ENCODE results near the gene XAGE1A. TPM values are rescaled to one million over a fixed set of nuclear protein-coding genes. Genes with fewer than 3 reads are reported as not detected.
"Not testable (repeated sequence)": the region's sequence is repeated elsewhere in the genome, so short reads cannot be mapped to it uniquely, and the experiment has no call there.

XAGE1A gene, protein sequence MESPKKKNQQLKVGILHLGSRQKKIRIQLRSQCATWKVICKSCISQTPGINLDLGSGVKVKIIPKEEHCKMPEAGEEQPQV
- polyA plus RNA-seq (2012; ENCODE audit: missing spikeins), result 0.70 TPM

DNA sequence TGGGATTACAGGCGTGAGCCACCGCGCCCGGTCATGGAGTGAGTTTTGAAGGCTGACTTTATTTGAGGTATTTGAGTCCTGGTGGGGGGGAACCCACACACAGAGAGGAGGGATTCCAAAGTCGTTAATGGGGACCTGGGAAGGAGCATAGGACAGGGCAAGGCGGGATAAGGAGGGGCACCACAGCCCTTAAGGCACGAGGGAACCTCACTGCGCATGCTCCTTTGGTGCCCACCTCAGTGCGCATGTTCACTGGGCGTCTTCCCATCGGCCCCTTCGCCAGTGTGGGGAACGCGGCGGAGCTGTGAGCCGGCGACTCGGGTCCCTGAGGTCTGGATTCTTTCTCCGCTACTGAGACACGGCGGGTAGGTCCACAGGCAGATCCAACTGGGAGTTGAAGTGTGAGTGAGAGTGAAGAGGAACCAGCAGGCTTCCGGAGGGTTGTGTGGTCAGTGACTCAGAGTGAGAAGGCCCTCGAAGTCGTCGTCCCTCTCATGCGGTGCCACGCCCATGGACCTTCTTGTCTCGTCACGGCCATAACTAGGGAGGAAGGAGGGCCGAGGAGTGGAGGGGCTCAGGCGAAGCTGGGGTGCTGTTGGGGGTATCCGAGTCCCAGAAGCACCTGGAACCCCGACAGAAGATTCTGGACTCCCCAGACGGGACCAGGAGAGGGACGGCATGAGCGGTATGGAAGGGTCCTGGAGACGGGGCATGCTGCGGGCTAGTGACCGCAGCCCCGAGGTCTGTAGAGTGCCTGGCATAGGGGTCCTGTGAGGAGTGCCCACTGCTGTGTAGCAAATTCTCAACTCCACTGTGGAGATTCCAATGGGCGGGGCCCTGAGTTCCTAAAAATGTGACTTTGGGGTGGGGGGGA lies at the start of gene XAGE1A:
XAGE1A (plus strand) TSS at position 264 of the 874 bp plus-strand sequence. CDS start 1,554 bp downstream, outside the sequence.
- FAIRE-seq; DNase-seq (ENCODE audit: insufficient read length): not testable (repeated sequence)

GRCh38 chrX:52452031-52452430 lies 43.6 kb upstream of the XAGE1A start:
- not testable (repeated sequence) for FAIRE-seq

GRCh38 chrX:52471301-52471700 lies 24.3 kb upstream of the XAGE1A start:
- FAIRE-seq; DNase-seq (ENCODE audit: insufficient read length): not testable (repeated sequence)

More at GRCh38 chrX:52452031-52452430, 43.6 kb upstream of the XAGE1A start:
- not testable (repeated sequence) for DNase-seq (ENCODE audit: insufficient read length)

DNA sequence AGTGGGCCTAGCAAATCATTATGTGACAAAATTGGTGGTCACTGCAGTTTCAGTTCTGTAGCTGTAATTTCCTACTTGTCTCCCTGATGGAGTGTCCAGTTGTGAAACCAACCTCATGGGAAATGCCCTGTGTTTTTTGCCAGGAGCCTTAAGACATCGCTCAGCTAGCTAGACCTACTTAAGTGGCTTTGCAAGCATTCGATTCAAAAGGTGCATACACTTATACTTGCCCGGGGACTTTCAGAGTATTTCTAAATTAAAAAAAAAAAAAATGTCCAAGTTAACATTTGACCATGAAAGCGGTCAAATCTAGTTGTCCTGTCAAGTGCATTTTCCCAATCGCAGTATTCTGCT lies 788 bp downstream of the XAGE1A start:
- FAIRE-seq; DNase-seq (ENCODE audit: insufficient read length): not testable (repeated sequence)

- not testable (repeated sequence) for DNase-seq (ENCODE audit: insufficient read length); FAIRE-seq
Measured at GRCh38 chrX:52501362-52501761, 5.8 kb downstream of the XAGE1A start.

GRCh38 chrX:52504551-52504950 lies 8.9 kb downstream of the XAGE1A start:
- no peak for FAIRE-seq
- TF ChIP-seq POLR2A (IDR thresholded peaks at IDR 0.05; ENCODE audit: low read depth, low read length) (no peak), POLR2AphosphoS5 (IDR thresholded peaks at IDR 0.05; ENCODE audit: low read depth, low read length) (no peak), TAF1 (IDR thresholded peaks at IDR 0.05; ENCODE audit: borderline replicate concordance, low read depth, low read length) (no peak)
- no peak for DNase-seq (ENCODE audit: insufficient read length)

GRCh38 chrX:52507331-52507730 lies 11.7 kb downstream of the XAGE1A start:
- no peak for TF ChIP-seq POLR2AphosphoS5 (IDR thresholded peaks at IDR 0.05; ENCODE audit: low read depth, low read length)
- no peak for TF ChIP-seq POLR2A (IDR thresholded peaks at IDR 0.05; ENCODE audit: low read depth, low read length)
- no peak for TF ChIP-seq TAF1 (IDR thresholded peaks at IDR 0.05; ENCODE audit: borderline replicate concordance, low read depth, low read length)
- no peak for FAIRE-seq

DNA sequence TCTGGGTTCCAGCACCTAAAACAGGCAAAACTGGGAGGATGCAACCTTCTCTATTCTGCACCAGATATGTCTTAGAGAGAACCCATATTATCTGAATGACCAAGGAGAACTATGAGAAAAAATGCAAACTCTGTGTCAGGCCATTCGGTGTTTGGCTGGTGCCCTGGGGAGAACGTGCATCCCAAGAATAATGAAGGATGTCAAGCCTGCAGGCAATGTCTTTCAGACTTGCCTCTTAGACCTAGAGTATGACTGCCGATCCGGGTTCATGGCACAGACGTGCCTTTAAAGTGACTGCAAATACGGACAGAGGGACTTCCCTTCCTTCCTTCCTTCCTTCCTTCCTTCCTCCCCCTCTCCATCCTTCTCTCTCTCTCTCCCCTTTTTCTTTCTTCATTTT lies 14.3 kb downstream of the XAGE1A start:
- DNase-seq (ENCODE audit: insufficient read length) (no peak), FAIRE-seq (no peak)
- no peak for TF ChIP-seq POLR2A (IDR thresholded peaks at IDR 0.05; ENCODE audit: low read depth, low read length)
- TF ChIP-seq POLR2AphosphoS5 (IDR thresholded peaks at IDR 0.05; ENCODE audit: low read depth, low read length), result no peak
- TF ChIP-seq TAF1 (IDR thresholded peaks at IDR 0.05; ENCODE audit: borderline replicate concordance, low read depth, low read length), result no peak

More at GRCh38 chrX:52507331-52507730, 11.7 kb downstream of the XAGE1A start:
- no peak for DNase-seq (ENCODE audit: insufficient read length)

DNA sequence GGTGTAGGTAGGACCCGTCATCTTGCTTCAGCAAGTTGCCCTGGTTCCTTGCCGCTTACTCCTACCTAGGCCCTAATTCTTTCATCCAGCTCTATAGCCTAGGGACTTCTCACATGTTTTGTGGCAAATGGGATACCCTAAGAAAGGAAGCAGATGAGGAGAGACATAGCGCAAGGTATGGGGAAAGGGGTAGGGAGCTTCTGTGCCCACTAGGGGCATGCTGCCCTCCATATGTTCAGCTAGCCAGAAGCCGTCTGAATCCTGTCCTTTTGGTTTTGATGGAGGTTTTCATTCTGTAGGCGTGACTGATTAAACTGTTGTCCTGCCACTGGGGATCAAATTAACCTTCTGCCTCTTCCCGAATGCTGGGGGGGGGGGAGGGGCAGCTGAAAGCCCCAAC lies 15.5 kb downstream of the XAGE1A start:
- FAIRE-seq, result not testable (repeated sequence)

GRCh38 chrX:52516110-52516986 lies 20.7 kb downstream of the XAGE1A start:
- not testable (repeated sequence) for FAIRE-seq; DNase-seq (ENCODE audit: insufficient read length)

More for the DNA sequence above, 15.5 kb downstream of the XAGE1A start:
- not testable (repeated sequence) for DNase-seq (ENCODE audit: insufficient read length)

DNA sequence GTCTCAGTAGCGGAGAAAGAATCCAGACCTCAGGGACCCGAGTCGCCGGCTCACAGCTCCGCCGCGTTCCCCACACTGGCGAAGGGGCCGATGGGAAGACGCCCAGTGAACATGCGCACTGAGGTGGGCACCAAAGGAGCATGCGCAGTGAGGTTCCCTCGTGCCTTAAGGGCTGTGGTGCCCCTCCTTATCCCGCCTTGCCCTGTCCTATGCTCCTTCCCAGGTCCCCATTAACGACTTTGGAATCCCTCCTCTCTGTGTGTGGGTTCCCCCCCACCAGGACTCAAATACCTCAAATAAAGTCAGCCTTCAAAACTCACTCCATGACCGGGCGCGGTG lies 21.3 kb downstream of the XAGE1A start, which contains the start of gene XAGE1B:
XAGE1B (minus strand) TSS at position 77 of the 339 bp plus-strand sequence. CDS start 1,536 bp downstream, outside the sequence.
- FAIRE-seq, result not testable (repeated sequence)

DNA sequence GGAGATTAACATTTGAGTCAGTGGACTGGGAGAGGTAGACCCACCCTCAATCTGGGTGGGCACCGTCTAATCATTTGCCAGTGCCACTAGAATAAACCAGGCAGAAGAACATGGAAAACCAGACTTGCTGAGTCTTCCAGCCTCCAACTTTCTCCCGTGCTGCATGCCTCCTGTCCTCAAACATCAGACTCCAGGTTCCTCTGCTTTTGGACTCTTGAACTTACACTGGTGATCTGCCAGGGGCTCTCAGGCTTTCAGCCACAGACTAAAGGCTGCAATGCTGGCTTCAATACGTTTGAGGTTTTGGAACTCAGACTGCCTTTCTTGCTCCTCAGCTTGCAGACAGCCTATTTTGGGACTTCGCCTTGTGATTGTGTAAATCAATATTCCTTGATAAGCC lies 45.4 kb downstream of the XAGE1A start:
- not testable (repeated sequence) for DNase-seq (ENCODE audit: insufficient read length); FAIRE-seq

More for the DNA sequence above, 21.3 kb downstream of the XAGE1A start, which contains the start of gene XAGE1B:
- DNase-seq (ENCODE audit: insufficient read length), result not testable (repeated sequence)

- no peak for TF ChIP-seq POLR2A (IDR thresholded peaks at IDR 0.05; ENCODE audit: low read depth, low read length)
- TF ChIP-seq POLR2AphosphoS5 (IDR thresholded peaks at IDR 0.05; ENCODE audit: low read depth, low read length), result no peak
- no peak for TF ChIP-seq TAF1 (IDR thresholded peaks at IDR 0.05; ENCODE audit: borderline replicate concordance, low read depth, low read length)
- FAIRE-seq (no peak), DNase-seq (ENCODE audit: insufficient read length) (no peak)
Measured at GRCh38 chrX:52542311-52542710, 46.7 kb downstream of the XAGE1A start.
